HepG2 (cell line): ENCODE data around the gene RPF1. TPM values are rescaled to one million over a fixed set of nuclear protein-coding genes. Genes with fewer than 3 reads are reported as not detected.

Experiments used
- AHDC1 ChIP-seq: sonication (generic); formaldehyde crosslinking; IDR thresholded peaks from 2 replicates; pipeline ENCODE4 v1.5.1; 2020; ENCODE audit warnings: mild to moderate bottlenecking, missing genetic modification reagents, borderline replicate concordance
- ATF4 ChIP-seq, 2 experiments: fragments of 450-650 bp in 1 of 2; sonication (generic) in 1 of 2; formaldehyde crosslinking; IDR thresholded peaks; 2 replicates each; pipeline versions ENCODE4 v1.5.0 to v1.8.0; 2020 to 2022; ENCODE audit warnings: mild to moderate bottlenecking in 1 of 2, missing genetic modification reagents in 1 of 2
- DBP ChIP-seq: sonication (generic); formaldehyde crosslinking; IDR thresholded peaks from 2 replicates; pipeline ENCODE4 v1.4.0; 2020; ENCODE audit warnings: missing genetic modification reagents; ENCODE audit errors: not compliant biosample characterization
- ERF ChIP-seq: IDR thresholded peaks from 2 replicates; pipeline ENCODE4 v1.6.1; 2018; ENCODE audit warnings: missing biosample characterization, missing genetic modification reagents
- GTF3A ChIP-seq: sonication (generic); formaldehyde crosslinking; conservative IDR thresholded peaks from 2 replicates; pipeline ENCODE4 v1.4.0; 2020; ENCODE audit warnings: mild to moderate bottlenecking, missing genetic modification reagents
- KLF11 ChIP-seq: IDR thresholded peaks from 2 replicates; pipeline ENCODE4 v1.6.1; 2016; ENCODE audit warnings: missing compliant biosample characterization
- MXD4 ChIP-seq: IDR thresholded peaks from 2 replicates; pipeline ENCODE4 v1.6.1; 2016; ENCODE audit warnings: mild to moderate bottlenecking, missing biosample characterization, missing genetic modification reagents
- RBM39 ChIP-seq: fragments of 200-400 bp; formaldehyde crosslinking; IDR thresholded peaks from one replicate; pipeline ENCODE4 v1.6.1; 2018; ENCODE audit warnings: antibody characterized with exemption, mild to moderate bottlenecking, low read depth, low read length; ENCODE audit not compliant: poor library complexity, severe bottlenecking
- ZNF18 ChIP-seq: sonication (generic); formaldehyde crosslinking; IDR thresholded peaks from 2 replicates; pipeline ENCODE4 v1.8.0; 2022; ENCODE audit warnings: mild to moderate bottlenecking, missing genetic modification reagents; ENCODE audit not compliant: insufficient replicate concordance
- ZNF350 ChIP-seq: sonication (generic); formaldehyde crosslinking; IDR thresholded peaks from 2 replicates; pipeline ENCODE4 v1.4.0; 2020; ENCODE audit warnings: mild to moderate bottlenecking, low read depth, missing genetic modification reagents, borderline replicate concordance
- ZNF484 ChIP-seq: sonication (generic); formaldehyde crosslinking; IDR thresholded peaks from 2 replicates; pipeline ENCODE4 v1.5.1; 2020; ENCODE audit warnings: mild to moderate bottlenecking, low read depth, missing genetic modification reagents, borderline replicate concordance
- polyA plus RNA-seq, 8 experiments: library from polyadenylated mRNA; depleted of rRNA in 3 of 8; stranded (reverse) in 7 of 8; unstranded in 1 of 8; fragments of >200 nt; fragmentation: Illumina TruSeq in 4 of 8; extraction: Trizol in 4 of 8; gene quantifications; 2 replicates each; pipeline versions ENCODE4 v1.2.1 to v1.2.3, GENCODE V29; 2011 to 2016; ENCODE audit warnings: low read depth in 4 of 8, missing spikeins in 1 of 8, mixed read lengths in 1 of 8; ENCODE audit not compliant: insufficient read depth in 1 of 8
- total RNA-seq, 5 experiments: library from RNA; depleted of rRNA; stranded (reverse); fragments of >200 nt; fragmentation: Illumina TruSeq; extraction: Trizol; gene quantifications; 2 replicates each; pipeline ENCODE4 v1.2.3, GENCODE V29; 2016; ENCODE audit warnings: low read depth in 1 of 5

The RPF1 gene
- total and polyA plus RNA-seq, 2 of the 13 experiments (the other 11 are each of a cell fraction or from before 2014, with no cell fraction given), result 23.0 to 39.0 TPM

GRCh38 chr1:84462118-84462517 is 16.9 kb upstream of the RPF1 start (continued):
- no peak for TF ChIP-seq AHDC1 (CRISPR knock-in tag)
- TF ChIP-seq ZNF350 (CRISPR knock-in tag), result no peak
- TF ChIP-seq DBP (CRISPR knock-in tag), result no peak
- TF ChIP-seq MXD4, result no peak
- no peak for TF ChIP-seq ATF4 (CRISPR knock-in tag; IDR thresholded peaks at IDR 0.05)
- TF ChIP-seq ZNF18 (CRISPR knock-in tag), result no peak
- no peak for TF ChIP-seq ZNF484 (CRISPR knock-in tag)
- TF ChIP-seq ERF, result no peak
- TF ChIP-seq RBM39, result no peak
- no peak for TF ChIP-seq KLF11 (CRISPR knock-in tag)
- no peak for TF ChIP-seq GTF3A (CRISPR knock-in tag)
- TF ChIP-seq, all 625 proteins: peak for 0
